Middle frontal gyrus (tissue), 1 donor: Measurements from ENCODE around the gene FGF4.

Experiments used
- DNase-seq: peaks from one replicate; pipeline ENCODE4 v3.0.0-alpha.2; 2015; ENCODE audit warnings: low spot score; ENCODE audit errors: extremely low spot score

The FGF4 gene

DNA sequence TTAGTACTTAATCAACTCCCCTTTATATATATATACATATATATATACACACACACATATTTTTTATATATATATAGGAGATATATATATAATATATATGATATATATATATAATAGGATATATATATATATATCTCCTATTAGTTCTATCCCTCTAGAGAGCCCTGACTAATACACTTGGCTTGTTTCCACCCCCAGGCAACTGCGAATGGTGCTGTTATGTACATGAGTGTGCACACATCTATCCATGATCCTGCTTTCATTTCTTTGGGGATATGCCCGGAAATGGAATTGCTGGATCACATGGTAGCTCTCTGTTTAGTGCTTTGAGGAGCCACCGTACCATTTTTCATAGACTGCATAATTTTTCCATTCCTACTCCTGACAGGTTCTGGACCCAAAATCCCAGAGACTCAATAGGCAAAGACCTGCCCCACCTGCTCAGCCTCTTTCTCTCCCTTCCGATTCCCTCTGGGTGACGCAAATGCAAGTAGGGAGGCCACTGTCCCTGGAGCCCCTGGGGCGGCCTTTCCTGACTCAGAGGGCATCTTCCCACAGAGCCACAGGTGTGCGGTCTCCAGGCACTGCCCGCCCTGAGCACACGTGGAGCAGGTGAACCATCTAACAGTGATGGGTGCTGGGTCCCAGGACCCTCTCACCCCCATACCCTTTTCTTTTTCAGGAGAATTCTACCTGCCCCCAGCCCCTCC is 32.1 kb upstream of the FGF4 start:
- no peak for DNase-seq

DNA sequence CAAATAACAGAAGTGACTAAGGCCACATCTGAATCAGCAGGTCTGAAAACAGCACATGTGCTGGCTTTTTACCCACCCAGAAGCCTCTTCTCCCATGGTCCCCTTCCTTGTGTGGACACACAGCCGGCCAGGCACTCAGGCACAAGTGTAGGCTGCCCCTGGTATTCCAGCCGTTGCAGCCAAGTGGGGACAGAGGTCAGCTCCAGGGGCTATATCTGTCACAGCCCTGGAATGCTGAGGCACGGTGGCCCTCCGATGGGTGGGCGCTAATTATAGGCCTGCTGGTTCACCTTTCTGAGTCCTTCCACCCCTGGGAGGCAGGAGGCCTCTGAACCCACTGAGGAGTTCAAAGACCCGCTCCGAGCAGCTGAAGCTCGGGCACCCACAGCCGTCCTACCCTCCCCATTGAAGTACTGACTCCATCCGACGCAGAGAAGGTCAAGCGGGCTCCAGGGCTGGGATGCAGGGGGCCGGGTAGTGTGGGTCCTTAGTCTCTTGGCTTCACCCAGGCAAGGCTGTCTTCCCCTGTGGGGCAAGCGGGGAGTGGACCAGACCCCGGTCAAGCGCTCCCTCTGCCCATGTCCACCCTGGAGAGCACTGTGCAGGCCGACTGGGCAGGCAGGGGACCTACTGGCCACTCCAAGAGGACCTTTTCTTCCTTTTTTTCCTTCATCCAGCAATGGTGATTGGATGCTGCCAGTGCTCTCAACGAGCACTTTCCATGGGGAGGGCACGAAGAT is 29.8 kb upstream of the FGF4 start:
- DNase-seq, result no peak

DNA sequence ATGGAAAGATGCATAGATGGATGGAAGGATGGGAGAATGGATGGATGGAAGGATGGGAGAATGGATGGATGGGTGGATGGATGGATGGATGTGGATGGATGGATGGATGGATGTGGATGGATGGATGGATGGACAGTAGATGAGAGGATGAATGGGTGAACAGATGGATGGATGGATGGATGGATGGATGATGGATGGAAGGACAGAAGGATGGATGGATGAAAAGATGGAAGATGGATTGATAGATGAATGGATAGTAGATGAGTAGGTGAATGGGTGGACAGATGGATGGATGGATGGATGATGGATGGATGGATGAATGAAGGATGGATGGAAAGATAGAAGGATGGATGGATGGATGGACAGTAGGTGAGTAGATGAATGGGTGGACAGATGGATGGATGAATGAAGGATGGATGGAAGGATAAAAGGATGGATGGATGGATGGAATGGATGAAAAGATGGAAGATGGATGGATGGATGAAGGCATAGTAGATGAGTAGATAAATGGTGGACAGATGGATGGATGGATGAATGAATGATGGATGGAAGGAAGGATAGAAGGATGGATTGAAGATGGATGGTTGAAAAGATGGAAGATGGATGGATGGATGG is 28.6 kb upstream of the FGF4 start:
- no peak for DNase-seq

DNA sequence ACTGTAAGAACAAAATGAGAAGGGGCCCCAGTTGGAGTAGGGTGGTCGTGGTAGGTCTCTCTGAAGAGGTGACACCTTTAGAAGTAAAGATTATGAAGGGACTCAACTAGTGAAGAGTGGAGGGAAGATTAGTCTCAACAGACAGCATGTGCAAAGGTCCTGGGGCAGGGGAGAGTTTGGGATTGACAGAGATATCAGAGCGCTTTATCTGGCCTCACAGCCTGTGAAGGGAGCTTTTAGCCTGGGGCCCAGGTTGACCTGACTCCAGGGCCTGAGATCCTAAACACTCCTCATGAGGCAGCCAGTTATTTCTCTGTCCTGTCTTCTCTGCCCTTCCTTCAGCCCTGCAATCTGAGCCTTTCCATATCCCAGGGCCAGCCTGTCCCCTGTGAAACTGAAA is 27.9 kb upstream of the FGF4 start:
- DNase-seq, result no peak

DNA sequence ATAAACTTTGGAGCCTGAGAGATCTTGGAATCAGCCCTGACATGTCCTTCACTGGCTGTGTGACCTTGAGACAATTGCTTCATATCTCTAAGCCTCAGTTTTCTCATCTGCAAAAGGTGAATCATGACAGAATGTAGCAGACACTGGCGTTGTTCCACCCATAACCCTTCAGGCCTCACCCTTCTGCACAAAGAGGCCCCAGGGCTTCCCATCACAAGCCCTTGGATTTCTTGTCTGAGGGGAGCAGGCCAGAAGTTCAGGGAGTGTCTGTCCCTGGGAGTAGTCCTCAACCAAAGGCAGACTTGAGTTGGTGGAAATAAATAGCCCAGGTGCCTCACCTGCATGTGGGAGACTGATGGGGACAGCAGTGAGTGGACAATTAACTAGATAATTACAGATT is 27.4 kb upstream of the FGF4 start:
- DNase-seq, result no peak

DNA sequence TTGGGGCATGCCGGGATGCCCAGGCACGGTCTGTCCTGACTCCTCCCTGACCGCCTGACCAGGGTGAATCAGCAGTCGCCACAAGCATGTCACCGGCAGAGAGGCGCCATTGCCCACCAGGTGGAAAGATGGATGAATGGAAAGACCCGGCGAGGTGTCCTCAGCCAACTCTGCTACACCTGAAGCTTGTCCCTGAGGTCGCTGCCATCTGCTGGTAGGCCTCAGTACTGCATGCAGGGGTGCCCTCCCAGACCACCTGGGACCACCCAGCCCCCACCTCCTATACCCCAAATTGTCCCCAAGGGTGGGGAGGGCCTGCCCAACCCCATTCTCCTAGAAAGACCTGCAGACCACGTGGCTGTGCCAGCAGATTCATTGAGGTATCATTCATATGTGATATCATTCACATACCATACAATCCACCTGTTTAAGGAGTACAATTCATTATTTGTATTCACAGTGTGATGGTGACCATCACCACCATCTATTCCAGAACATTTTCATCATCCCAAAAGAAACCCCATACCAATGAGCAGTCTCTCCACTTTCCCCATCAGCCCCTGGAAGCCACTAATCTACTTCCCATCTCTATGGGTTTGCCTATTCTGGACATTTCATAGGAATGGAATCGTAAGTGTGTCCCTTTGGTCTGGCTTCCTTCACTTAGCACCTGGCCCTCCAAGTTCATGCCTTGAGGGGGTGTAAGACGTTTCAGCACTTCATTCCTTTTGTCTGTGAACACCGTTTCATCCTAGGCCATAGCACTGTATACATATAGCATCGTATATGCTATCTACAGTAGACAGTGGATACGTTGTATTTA is 26.6 kb upstream of the FGF4 start:
- no peak for DNase-seq

DNA sequence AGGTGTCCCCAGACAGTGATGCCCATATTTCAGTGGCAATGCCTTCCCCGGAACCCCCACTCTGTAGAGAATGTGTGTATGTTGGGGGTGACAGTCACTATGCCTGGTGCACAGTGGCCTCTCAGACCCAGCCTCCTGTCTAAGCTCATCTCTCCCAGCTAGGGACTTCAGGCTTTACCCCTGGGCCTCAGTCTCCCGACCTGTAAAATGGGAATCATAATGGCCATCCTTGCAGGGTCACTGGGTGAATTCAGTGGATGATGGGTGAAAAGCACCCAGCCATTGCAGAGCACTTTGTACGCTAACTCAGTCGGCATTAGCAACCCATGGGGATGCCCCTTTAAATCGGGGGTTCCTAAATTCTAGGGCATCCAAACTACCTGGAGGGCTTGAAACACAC is 25.1 kb upstream of the FGF4 start:
- DNase-seq, result no peak

DNA sequence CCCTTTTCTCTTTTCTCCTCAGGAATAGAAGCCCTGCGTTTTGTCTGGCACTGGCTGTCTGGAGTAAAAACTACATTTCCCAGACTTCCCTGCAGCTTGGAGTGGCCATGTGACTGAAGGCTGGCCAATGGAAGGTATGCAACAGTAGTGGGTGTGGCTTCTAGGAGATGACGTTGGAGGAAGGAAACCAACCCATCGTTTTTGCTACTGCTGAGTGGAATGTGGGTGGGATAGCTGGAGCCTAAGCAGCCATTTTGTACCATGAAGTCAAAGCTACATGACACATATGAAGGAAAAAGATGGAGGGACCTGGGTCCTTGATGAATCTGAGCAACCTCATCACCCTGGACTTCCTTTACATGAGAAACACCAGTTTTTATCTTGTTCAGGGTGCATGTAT is 24.4 kb upstream of the FGF4 start:
- DNase-seq, result no peak

DNA sequence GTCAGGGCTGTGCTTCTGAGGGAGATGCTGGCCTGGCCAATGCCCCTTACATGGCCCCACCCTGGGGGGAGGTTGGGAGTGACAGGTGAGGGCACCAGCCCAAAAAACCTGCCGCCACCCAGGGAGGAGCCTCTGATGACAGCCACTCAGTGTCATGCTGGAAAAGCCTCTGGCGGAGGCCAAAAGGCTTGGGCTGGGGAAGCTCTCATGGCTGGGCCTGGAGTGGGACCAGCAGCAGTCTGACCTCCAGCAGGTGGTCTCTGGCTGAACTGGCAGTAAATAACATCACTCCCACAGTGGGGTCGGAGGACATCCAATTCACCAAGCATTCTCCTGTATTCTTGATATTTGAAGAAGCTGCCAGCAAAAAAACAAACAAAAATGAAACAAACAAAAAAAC is 24.0 kb upstream of the FGF4 start:
- no peak for DNase-seq

DNA sequence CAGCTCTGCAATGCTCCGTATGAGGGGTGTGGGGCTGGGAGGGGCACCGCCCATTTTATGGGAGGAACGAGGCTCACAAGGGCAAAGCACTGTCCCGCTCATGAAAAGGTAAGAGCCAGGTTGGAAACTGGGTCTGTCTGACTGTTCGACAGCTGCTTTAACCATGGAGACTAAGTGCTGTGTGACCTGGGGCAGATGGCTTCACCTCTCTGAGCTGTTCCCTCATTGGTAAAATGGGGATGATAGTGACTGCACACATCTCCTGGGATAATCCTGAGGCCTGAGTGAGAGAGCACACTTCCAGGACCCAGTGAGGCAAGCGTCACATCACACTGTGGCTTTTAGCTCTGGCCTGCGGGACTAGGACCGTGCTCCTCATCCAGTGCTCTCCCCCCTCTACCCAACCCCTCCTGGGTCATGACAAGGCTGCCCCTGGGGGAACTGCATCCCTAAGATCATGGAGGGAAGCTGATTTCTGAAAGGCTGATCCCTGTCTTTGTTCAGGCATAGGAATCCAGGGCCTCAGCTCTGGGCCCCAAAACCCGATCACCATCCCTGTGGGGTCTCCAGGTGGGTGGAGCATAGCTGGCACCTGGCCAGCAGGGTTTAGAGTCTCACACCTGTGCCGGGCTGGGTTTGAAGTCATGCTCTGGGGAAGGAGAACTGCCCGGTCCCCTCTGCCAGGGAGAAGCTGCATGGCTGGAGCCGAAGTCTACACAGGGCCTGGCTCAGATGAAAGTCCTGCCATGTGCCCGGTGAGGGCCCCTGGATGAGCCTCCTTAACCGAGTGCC is 22.8 kb upstream of the FGF4 start:
- DNase-seq, result no peak

DNA sequence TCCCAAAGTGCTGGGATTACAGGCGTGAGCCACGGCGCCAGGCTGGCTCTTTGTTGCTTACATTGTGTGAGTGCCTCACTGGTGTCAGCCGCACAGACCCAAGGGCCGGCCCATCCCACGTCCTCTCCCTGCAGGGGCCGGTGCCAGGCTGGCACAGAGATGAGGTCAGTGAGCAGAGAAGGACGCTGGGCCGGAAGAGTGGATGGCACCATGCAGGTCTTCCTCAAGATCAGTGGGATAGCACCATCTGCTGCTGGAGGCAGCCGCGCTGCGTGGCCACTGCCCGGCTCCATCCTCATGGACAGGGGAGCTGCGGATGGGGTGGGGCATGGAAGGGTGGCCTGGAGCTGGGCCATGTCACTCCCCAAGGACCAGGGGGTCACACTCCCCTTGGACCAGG is 22.0 kb upstream of the FGF4 start:
- DNase-seq, result no peak

DNA sequence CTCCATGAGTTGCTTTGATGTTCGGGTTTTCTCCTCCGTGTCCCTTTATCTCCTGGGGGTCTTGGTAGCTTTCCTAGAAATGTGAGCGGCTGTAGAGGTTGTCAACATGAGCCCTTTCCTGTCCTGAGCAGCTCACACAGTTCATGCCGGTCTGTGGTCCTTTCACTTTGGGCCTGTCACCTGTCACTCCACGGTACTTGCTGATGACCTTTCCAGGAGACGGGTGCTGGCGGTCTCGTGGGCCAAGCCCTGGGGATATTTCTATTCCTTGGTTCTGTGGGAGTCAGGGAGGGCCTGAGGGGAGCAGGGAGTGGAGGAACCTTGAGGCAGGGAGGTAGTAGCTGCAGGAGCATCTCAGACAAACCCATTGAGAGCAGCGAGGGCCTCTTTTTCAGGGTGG is 20.9 kb upstream of the FGF4 start:
- no peak for DNase-seq

DNA sequence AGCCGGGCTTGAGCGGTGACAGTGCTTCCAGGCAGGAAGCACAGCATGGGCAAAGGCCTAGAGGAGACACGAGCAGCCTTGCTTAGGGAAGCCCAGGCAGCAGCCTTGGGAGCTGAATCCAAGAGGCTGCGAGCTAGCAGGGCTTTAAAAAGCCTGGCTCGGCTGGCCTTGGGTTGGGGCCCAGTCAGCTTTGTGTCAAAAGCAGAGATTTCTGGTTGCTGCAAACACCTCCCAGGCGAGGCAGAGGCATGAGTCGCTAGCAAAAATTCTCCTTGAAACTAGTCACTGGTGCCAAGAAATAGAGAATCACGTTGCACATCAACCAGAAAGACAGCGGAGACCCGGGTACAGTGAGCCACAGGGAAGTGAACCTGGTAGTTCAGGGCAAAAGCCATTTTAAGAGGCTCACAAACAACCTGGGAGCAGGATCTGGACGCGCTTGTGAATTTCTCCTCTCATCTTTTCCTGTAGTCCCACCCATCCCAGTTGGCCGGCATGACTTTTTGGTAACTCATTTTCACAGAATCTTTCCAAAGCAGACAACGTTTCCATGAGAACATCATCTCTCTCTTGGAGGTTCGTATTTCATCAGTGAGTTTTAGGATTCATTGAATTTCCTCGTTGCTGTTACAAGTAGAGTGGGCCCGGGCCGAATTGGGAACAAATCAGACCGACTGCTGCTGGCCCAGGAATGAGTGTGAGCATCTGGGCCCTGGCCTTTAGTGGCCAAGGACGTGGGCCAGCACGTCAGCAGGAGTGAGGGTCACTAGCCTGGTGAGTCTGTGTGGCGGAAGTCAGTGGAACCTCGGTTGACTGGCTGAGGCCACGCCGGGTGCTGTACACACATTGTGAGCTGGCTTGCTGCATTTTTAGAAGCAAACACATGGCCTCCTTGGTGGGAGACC is 16.4 kb upstream of the FGF4 start:
- DNase-seq, result peak; percentile 4

DNA sequence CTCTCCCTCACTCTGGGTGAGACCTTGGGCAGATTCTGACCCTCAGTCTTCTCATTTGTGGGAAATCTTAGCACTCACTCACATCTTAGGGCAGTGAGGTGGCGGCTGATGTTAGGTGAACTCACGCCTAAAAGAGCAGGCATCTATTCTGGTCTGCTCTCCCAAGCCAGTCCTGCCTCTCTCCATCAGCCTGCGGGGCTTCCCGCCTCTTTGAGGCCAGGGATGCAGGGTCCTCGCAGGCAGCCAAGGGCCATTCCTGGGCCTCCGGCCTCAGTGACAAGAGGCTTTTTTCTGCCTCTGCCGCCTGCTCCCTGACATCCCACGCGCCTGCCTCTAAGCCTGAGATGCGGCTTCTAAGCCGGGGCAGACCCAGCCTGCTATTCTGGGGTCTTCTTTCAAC is 13.8 kb upstream of the FGF4 start:
- no peak for DNase-seq

DNA sequence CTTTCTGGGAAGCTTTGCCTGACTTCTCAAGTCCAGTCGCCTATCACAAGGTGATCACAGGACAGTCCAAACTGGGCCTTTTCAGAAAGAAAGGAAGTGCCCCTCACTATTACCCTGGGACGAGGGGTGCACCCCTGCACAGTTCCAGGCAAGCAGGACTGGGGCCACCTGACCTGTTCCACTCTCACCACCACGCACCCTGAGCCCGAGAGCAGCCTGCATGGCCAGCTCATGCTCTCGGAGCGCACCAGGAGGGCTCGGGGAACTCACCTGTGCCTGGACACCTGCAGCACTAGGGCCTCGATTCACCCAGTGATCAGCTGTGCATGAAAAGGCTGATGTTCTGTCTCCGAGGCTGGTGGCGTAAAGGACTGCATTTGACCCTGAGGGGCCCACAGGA is 12.8 kb upstream of the FGF4 start:
- DNase-seq, result no peak

DNA sequence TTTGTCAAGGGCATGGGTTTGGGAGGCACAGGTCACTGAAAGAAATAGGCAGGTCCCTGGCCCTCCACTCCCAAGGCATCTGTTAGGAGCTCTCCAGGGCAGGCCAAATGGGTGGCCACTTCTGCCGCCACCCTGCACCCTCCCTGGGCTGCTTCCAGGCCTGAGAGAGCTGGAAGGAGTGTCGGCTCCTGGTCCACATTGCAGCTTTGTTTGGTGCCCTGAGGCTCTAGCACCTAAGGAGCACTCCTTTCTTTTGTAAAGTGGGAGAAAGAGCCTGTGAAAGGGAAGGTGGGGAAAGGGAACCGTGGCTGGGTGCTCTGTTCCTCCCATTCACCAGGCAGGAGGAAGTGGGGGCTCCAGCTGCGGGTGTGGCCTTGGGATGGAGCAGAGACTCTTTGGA is 12.3 kb upstream of the FGF4 start:
- DNase-seq, result no peak

DNA sequence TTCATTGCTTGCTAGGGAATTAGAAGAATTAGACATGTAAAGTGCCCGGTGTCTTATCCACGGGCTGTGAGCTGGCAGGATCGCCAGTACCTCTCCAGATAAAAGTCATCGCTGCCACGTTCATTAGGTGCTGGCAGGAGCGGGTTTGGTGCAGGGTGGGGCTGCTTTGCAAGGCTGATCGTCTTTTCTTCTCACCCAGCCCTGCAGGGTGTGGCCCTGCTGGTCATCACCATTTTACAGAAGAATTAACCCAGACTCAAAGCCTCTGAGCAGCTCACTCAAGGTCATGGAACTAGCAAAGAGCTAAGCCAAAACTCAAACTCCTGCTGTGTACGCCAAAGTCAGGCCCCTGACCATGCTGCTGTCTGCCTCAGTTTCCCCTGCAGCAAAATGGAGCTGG is 6.1 kb upstream of the FGF4 start:
- DNase-seq, result no peak

DNA sequence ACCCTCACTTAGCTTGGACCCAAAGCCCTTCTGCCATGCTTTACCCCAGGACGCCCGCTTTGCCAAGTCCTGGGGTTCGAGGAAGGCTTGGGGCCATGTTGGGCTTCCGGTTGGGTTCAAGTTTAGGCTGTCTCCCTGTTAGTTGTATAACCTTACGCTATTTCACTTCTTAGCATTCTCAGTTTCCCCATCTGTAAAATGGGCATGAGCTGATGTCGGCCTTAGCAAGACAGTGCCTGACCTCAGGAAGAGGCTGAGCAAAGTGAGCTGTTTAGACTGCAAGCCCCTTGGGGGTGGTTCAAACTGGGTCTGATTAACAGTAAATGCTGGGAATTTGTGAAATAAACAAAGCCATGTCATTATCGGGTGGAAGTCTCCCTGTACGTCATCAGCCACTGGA is 3.2 kb upstream of the FGF4 start:
- no peak for DNase-seq

DNA sequence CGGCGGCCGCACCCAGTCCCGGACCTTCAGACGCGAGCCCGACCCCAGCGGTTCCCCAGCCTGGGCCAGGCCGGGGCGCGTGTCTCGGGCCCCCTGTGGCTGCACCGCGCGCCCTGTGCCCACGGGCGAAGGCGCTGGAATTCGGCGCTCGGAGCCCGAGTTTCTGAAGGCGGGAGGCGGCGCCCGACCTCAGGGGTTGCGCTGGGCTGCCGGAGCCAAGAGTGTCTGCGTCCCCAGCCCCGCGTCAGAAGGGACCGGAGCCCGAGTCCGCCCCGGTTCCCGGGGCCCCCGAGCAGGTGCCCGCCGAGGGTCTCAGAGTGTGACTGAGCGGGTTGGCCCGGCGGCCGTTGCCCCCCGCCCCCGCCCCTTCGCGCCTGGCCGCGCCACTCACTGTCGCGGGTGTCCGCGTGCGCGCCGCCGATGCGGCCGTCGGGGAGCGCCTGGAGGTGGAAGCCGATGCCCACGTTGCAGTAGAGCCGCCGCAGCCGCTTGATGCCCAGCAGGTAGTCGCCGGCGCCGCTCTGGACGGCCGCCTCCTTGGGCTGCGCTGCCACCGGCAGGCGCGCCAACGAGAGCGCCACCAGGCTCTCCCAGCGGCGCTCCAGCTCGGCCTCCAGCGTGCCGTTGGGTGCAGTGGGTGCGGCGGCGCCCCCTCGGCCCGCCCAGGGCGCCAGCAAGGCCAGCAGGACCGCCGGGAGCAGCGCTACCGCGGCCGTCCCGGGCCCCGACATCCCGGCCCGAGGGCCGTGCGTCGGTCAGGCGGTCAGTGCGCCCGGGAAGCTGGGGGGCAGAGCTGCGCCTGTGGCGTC is 583 bp downstream of the FGF4 start:
- DNase-seq, result no peak
